ENCODE measurements around the gene TRIM42.

TRIM42 gene

DNA sequence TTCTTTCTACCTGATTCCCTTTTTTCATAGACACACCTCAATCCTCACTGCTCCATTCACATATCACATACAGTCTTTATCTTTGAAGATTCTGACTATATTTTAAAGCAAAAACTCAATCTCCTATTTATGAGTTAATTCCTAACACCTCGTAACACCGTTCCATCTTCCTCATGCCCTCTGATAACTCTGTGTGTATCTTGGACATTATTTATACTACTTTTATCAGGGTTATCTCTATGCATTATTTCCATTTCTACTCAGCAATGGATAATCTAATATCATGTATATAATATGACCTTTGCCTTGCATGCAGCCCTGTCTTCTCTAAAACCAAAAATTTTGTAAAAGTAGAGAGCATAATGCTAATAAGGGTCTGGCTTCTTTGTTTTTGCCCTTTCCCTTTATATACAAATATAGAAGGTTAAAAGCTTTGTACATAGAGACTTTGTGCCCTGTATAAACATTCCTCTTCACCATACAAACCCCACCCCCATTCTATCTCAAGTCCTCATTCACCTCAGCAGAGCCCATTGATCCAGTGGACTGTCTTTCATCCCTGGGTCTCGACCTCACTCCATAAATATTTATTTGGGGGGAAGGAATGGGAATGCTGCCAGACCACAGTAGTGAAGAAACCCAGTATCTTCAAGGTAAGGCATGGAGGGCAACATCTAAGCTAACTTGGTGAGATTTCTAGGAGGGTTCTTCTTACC, 21.8 kb downstream of the TRIM42 start:
- H3K36me3 ChIP-seq (ENCODE audit: control insufficient read depth in 2 of 2, insufficient read depth in 1 of 2, low read length in 2 of 2), result no peaks in the 10 kb centered on the region
- H3K4me1 ChIP-seq (ENCODE audit: control insufficient read depth, insufficient read depth, low read length), result no peaks in the 10 kb centered on the region
- no peak overlapping the region for H3K27ac ChIP-seq (ENCODE audit: extremely low read depth, low read depth, low read length)
- H3K9me3 ChIP-seq (ENCODE audit: control insufficient read depth, insufficient read depth, low read depth, low read length), result no peaks in the 10 kb centered on the region
- no peak for TF ChIP-seq ZNF791 (tag by site-specific recombination; IDR thresholded peaks at IDR 0.05)
- no peak for TF ChIP-seq ZNF169 (tag by site-specific recombination; IDR thresholded peaks at IDR 0.05)
- TF ChIP-seq ZNF394 (tag by site-specific recombination; IDR thresholded peaks at IDR 0.05; ENCODE audit: borderline replicate concordance), result no peak
- no peak for TF ChIP-seq ZNF837 (tag by site-specific recombination; IDR thresholded peaks at IDR 0.05)
- TF ChIP-seq ZNF514 (tag by site-specific recombination; IDR thresholded peaks at IDR 0.05), result no peak
- no peak for TF ChIP-seq ZSCAN23 (tag by site-specific recombination; IDR thresholded peaks at IDR 0.05)
- ChIA-PET POLR2A (no interaction called here), CTCF (no interaction called here)
- no peak overlapping the region for H3K4me3 ChIP-seq (ENCODE audit: low read depth, low read length)

DNA sequence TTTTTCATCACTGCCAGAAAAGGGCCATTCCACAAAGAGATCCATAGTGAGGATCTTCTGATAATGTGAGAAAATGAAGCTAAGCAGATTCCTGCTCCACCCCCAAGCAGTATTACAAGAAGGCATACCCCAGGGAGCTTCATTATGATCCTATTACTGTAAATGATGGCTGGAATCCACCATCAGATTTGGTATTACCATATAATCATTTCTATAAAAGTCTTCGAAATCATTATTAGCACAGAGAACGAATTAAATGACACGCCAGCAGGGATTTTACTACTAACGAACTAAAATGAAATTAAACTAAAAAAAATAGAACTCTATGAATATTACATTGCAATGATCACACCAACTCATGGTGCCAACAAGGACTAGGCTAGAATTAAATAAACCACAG, 24.4 kb downstream of the TRIM42 start:
- CTCF ChIA-PET, result no interaction called here
- no peaks in the 10 kb centered on the region for H3K36me3 ChIP-seq (ENCODE audit: control insufficient read depth in 2 of 2, insufficient read depth in 1 of 2, low read length in 2 of 2)
- no peak overlapping the region for H3K4me3 ChIP-seq (ENCODE audit: low read depth, low read length)
- H3K27ac ChIP-seq (ENCODE audit: extremely low read depth, low read depth, low read length), result no peak overlapping the region
- H3K4me1 ChIP-seq (ENCODE audit: control insufficient read depth, insufficient read depth, low read length), result no peaks in the 10 kb centered on the region
- TF ChIP-seq ZNF544 (tag by site-specific recombination; IDR thresholded peaks at IDR 0.05) (no peak), YY2 (tag by site-specific recombination; IDR thresholded peaks at IDR 0.05) (no peak), ZNF621 (tag by site-specific recombination; IDR thresholded peaks at IDR 0.05) (no peak), ZNF514 (tag by site-specific recombination; IDR thresholded peaks at IDR 0.05) (no peak), RBAK (tag by site-specific recombination; IDR thresholded peaks at IDR 0.05) (no peak), ZNF394 (tag by site-specific recombination; IDR thresholded peaks at IDR 0.05; ENCODE audit: borderline replicate concordance) (no peak)
- POLR2A ChIA-PET, result no interaction called here
- no peaks in the 10 kb centered on the region for H3K9me3 ChIP-seq (ENCODE audit: control insufficient read depth, insufficient read depth, low read depth, low read length)

DNA sequence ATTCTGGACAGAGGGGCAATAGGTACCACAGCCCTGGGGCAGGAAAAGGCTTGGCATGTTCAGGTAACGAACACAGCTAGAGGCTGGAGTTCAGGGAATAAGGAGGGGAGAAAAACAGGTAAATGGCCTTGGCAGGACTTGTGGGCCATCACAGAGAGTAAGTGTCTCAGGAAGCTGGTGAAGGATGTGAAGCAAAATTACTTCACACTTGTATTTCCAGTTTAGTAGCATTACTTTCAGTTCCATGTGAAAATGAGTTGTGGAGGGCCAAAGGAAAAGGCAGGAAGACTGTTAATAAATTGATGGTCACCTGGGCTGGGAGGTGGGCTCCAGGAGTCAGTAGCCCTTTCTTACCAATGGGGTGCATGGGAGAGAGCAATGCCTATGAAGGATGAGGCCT, 25.6 kb downstream of the TRIM42 start:
- CTCF ChIA-PET, result no interaction called here
- H3K4me1 ChIP-seq (ENCODE audit: control insufficient read depth, insufficient read depth, low read length), result no peaks in the 10 kb centered on the region
- no peak overlapping the region for H3K4me3 ChIP-seq (ENCODE audit: low read depth, low read length)
- POLR2A ChIA-PET, result no interaction called here
- no peaks in the 10 kb centered on the region for H3K9me3 ChIP-seq (ENCODE audit: control insufficient read depth, insufficient read depth, low read depth, low read length)
- no peak overlapping the region for H3K27ac ChIP-seq (ENCODE audit: extremely low read depth, low read depth, low read length)
- H3K36me3 ChIP-seq (ENCODE audit: control insufficient read depth in 2 of 2, insufficient read depth in 1 of 2, low read length in 2 of 2), result no peaks in the 10 kb centered on the region
- TF ChIP-seq SCRT2 (tag by site-specific recombination; IDR thresholded peaks at IDR 0.05) (no peak), GFI1B (tag by site-specific recombination; IDR thresholded peaks at IDR 0.05) (no peak), ZNF394 (tag by site-specific recombination; IDR thresholded peaks at IDR 0.05; ENCODE audit: borderline replicate concordance) (no peak), KLF9 (tag by site-specific recombination; IDR thresholded peaks at IDR 0.05; ENCODE audit: low read depth) (no peak), ZFP37 (tag by site-specific recombination; IDR thresholded peaks at IDR 0.05) (no peak), ZNF423 (tag by site-specific recombination; IDR thresholded peaks at IDR 0.05) (no peak), IKZF3 (tag by site-specific recombination; IDR thresholded peaks at IDR 0.05) (no peak), FEZF1 (tag by site-specific recombination; IDR thresholded peaks at IDR 0.05) (no peak), ZNF629 (tag by site-specific recombination; IDR thresholded peaks at IDR 0.05) (no peak), ZNF610 (tag by site-specific recombination; IDR thresholded peaks at IDR 0.05; ENCODE audit: borderline replicate concordance) (no peak), ZNF785 (tag by site-specific recombination; IDR thresholded peaks at IDR 0.05) (no peak)
- TF ChIP-seq, protein P1, sequence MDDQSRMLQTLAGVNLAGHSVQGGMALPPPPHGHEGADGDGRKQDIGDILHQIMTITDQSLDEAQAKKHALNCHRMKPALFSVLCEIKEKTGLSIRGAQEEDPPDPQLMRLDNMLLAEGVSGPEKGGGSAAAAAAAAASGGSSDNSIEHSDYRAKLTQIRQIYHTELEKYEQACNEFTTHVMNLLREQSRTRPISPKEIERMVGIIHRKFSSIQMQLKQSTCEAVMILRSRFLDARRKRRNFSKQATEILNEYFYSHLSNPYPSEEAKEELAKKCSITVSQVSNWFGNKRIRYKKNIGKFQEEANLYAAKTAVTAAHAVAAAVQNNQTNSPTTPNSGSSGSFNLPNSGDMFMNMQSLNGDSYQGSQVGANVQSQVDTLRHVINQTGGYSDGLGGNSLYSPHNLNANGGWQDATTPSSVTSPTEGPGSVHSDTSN (CRISPR knock-in tag; IDR thresholded peaks at IDR 0.05), result no peak
- TF ChIP-seq, protein P2, sequence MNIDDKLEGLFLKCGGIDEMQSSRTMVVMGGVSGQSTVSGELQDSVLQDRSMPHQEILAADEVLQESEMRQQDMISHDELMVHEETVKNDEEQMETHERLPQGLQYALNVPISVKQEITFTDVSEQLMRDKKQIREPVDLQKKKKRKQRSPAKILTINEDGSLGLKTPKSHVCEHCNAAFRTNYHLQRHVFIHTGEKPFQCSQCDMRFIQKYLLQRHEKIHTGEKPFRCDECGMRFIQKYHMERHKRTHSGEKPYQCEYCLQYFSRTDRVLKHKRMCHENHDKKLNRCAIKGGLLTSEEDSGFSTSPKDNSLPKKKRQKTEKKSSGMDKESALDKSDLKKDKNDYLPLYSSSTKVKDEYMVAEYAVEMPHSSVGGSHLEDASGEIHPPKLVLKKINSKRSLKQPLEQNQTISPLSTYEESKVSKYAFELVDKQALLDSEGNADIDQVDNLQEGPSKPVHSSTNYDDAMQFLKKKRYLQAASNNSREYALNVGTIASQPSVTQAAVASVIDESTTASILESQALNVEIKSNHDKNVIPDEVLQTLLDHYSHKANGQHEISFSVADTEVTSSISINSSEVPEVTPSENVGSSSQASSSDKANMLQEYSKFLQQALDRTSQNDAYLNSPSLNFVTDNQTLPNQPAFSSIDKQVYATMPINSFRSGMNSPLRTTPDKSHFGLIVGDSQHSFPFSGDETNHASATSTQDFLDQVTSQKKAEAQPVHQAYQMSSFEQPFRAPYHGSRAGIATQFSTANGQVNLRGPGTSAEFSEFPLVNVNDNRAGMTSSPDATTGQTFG (tag by site-specific recombination; IDR thresholded peaks at IDR 0.05; ENCODE audit: borderline replicate concordance), result no peak
- TF ChIP-seq, protein P3, sequence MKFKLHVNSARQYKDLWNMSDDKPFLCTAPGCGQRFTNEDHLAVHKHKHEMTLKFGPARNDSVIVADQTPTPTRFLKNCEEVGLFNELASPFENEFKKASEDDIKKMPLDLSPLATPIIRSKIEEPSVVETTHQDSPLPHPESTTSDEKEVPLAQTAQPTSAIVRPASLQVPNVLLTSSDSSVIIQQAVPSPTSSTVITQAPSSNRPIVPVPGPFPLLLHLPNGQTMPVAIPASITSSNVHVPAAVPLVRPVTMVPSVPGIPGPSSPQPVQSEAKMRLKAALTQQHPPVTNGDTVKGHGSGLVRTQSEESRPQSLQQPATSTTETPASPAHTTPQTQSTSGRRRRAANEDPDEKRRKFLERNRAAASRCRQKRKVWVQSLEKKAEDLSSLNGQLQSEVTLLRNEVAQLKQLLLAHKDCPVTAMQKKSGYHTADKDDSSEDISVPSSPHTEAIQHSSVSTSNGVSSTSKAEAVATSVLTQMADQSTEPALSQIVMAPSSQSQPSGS (tag by site-specific recombination; IDR thresholded peaks at IDR 0.05; ENCODE audit: low read depth), result no peak
- TF ChIP-seq, protein P4, sequence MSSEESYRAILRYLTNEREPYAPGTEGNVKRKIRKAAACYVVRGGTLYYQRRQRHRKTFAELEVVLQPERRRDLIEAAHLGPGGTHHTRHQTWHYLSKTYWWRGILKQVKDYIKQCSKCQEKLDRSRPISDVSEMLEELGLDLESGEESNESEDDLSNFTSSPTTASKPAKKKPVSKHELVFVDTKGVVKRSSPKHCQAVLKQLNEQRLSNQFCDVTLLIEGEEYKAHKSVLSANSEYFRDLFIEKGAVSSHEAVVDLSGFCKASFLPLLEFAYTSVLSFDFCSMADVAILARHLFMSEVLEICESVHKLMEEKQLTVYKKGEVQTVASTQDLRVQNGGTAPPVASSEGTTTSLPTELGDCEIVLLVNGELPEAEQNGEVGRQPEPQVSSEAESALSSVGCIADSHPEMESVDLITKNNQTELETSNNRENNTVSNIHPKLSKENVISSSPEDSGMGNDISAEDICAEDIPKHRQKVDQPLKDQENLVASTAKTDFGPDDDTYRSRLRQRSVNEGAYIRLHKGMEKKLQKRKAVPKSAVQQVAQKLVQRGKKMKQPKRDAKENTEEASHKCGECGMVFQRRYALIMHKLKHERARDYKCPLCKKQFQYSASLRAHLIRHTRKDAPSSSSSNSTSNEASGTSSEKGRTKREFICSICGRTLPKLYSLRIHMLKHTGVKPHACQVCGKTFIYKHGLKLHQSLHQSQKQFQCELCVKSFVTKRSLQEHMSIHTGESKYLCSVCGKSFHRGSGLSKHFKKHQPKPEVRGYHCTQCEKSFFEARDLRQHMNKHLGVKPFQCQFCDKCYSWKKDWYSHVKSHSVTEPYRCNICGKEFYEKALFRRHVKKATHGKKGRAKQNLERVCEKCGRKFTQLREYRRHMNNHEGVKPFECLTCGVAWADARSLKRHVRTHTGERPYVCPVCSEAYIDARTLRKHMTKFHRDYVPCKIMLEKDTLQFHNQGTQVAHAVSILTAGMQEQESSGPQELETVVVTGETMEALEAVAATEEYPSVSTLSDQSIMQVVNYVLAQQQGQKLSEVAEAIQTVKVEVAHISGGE (tag by site-specific recombination; conservative IDR thresholded peaks at IDR 0.05; ENCODE audit: low read depth), result no peak
